GM18507 (cell line): Measurements from ENCODE around the gene INMT.
"Not testable (repeated sequence)": the region's sequence is repeated elsewhere in the genome, so short reads cannot be mapped to it uniquely, and the experiment has no call there.

Source experiments
- DNase-seq: peaks from one replicate; pipeline ENCODE4 v3.0.0; 2011; ENCODE audit warnings: low read depth; ENCODE audit not compliant: insufficient read length; ENCODE audit errors: extremely low spot score
- FAIRE-seq: peaks from 2 replicates; lab custom pipeline; 2011; peaks lifted over from hg19 to GRCh38; lab: Jason Lieb, UNC

The INMT gene

GRCh38 chr7:30751696-30752273 lies at the start of gene INMT:
Gene INMT, plus strand, starts transcription at chr7:30752135. Its CDS starts 16 bp downstream, at chr7:30752151.
- DNase-seq (no peak), FAIRE-seq (no peak)

- FAIRE-seq (no peak), DNase-seq (no peak)
Measured at GRCh38 chr7:30702200-30702599, 49.7 kb upstream of the INMT start.

GRCh38 chr7:30703756-30704155 lies 48.2 kb upstream of the INMT start:
- no peak for FAIRE-seq
- DNase-seq = no peak

- DNase-seq (no peak), FAIRE-seq (no peak)
Measured at GRCh38 chr7:30705008-30705407, 46.9 kb upstream of the INMT start.

GRCh38 chr7:30705596-30705995 lies 46.3 kb upstream of the INMT start:
- DNase-seq = no peak
- FAIRE-seq = no peak

GRCh38 chr7:30706316-30706715 lies 45.6 kb upstream of the INMT start:
- FAIRE-seq (no peak), DNase-seq (no peak)

GRCh38 chr7:30706908-30707307 lies 45.0 kb upstream of the INMT start:
- no peak for DNase-seq
- no peak for FAIRE-seq

- DNase-seq (no peak), FAIRE-seq (no peak)
Measured at GRCh38 chr7:30707391-30708357, 44.3 kb upstream of the INMT start.

- FAIRE-seq = no peak
Measured at GRCh38 chr7:30708412-30708811, 43.5 kb upstream of the INMT start.

GRCh38 chr7:30708983-30709382 lies 43.0 kb upstream of the INMT start:
- DNase-seq (no peak), FAIRE-seq (no peak)

More at GRCh38 chr7:30708412-30708811, 43.5 kb upstream of the INMT start:
- DNase-seq = no peak

- FAIRE-seq (no peak), DNase-seq (no peak)
Measured at GRCh38 chr7:30709549-30709948, 42.4 kb upstream of the INMT start.

GRCh38 chr7:30710669-30711068 lies 41.3 kb upstream of the INMT start:
- DNase-seq (no peak), FAIRE-seq (no peak)

- DNase-seq (no peak), FAIRE-seq (no peak)
Measured at GRCh38 chr7:30713392-30713791, 38.5 kb upstream of the INMT start.

- FAIRE-seq = no peak
- no peak for DNase-seq
Measured at GRCh38 chr7:30714129-30714528, 37.8 kb upstream of the INMT start.

GRCh38 chr7:30717181-30717580 lies 34.8 kb upstream of the INMT start:
- FAIRE-seq = no peak
- DNase-seq = no peak

- DNase-seq, FAIRE-seq: not testable (repeated sequence)
Measured at GRCh38 chr7:30719434-30719833, 32.5 kb upstream of the INMT start.

GRCh38 chr7:30721211-30721610 lies 30.7 kb upstream of the INMT start:
- FAIRE-seq = no peak
- DNase-seq = no peak

GRCh38 chr7:30722187-30722586 lies 29.7 kb upstream of the INMT start:
- DNase-seq (no peak), FAIRE-seq (no peak)

GRCh38 chr7:30722671-30723070 lies 29.3 kb upstream of the INMT start:
- FAIRE-seq (no peak), DNase-seq (no peak)

- DNase-seq = no peak
Measured at GRCh38 chr7:30723776-30724175, 28.2 kb upstream of the INMT start.

More at GRCh38 chr7:30723776-30724175, 28.2 kb upstream of the INMT start:
- FAIRE-seq = no peak
